Glutamatergic neuron (in vitro differentiated cells): ENCODE measurements around the gene COQ7. TPM values are rescaled to one million over a fixed set of nuclear protein-coding genes. Genes with fewer than 3 reads are reported as not detected.
A peak's percentile ranks its signal among the peaks of the same experiment; 100 is the strongest.

Experiments used
- DNase-seq: peaks from one replicate; pipeline ENCODE4 v3.0.0; 2022
- H3K27ac Mint-ChIP-seq: one replicate; pipeline ENCODE4 v1.8.0; 2020; ENCODE audit warnings: mild to moderate bottlenecking, mixed read lengths, inconsistent platforms; ENCODE audit not compliant: unreplicated experiment
- H3K27me3 Mint-ChIP-seq: one replicate; pipeline ENCODE4 v1.8.0; 2020; ENCODE audit warnings: mild to moderate bottlenecking, moderate library complexity, mixed read lengths, inconsistent platforms; ENCODE audit not compliant: unreplicated experiment
- H3K36me3 Mint-ChIP-seq: one replicate; pipeline ENCODE4 v1.8.0; 2020; ENCODE audit warnings: mild to moderate bottlenecking, mixed read lengths, inconsistent platforms; ENCODE audit not compliant: unreplicated experiment
- H3K4me1 Mint-ChIP-seq: one replicate; pipeline ENCODE4 v1.8.0; 2020; ENCODE audit warnings: mild to moderate bottlenecking, low read depth, mixed read lengths, inconsistent platforms; ENCODE audit not compliant: unreplicated experiment
- H3K4me3 Mint-ChIP-seq: one replicate; pipeline ENCODE4 v1.8.0; 2020; ENCODE audit warnings: mild to moderate bottlenecking, mixed read lengths, inconsistent platforms; ENCODE audit not compliant: unreplicated experiment
- H3K9me3 Mint-ChIP-seq: one replicate; pipeline ENCODE4 v1.8.0; 2020; ENCODE audit warnings: mild to moderate bottlenecking, moderate library complexity, mixed read lengths, inconsistent platforms; ENCODE audit not compliant: unreplicated experiment
- total RNA-seq: library from RNA; stranded (reverse); fragmentation: NEBNext Ultra II Directional; extraction: Animal tissue kit (Norgen Biotek cat#: 25700); gene quantifications from one replicate; pipeline ENCODE4 v1.2.1, GENCODE V29; 2021; ENCODE audit not compliant: unreplicated experiment
- TF ChIP-seq, protein P1 (sequence below): fragments of 200-600 bp; sonication (generic); IDR thresholded peaks from one replicate; pipeline ENCODE4 v1.5.0; 2021; ENCODE audit not compliant: partially characterized antibody, unreplicated experiment

The COQ7 gene
- total RNA-seq, 1 donor from 2014 or later, result 21.3 TPM

DNA sequence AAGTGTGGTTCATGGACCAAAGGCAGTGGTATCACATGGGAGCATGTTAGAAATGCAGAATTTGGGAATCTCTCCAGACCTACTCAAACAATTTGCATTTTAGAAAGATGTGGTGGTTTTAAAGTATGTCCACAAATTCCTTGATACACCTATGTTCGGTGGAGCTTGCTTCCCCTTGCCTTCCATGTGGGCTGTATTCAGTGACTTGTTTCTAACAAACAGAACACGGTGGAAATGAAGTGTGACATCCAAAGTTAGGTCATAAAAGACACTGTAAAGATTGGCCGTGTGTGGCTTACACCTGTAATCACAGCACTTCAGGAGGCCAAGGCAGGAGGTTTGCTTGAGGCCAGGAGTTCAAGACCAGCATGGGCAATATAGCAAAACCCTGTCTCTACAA, 16.7 kb downstream of the COQ7 start:
- H3K36me3 Mint-ChIP-seq, result peaks cover 6% of the 10 kb centered on the region
- no peak overlapping the region for H3K4me3 Mint-ChIP-seq
- peaks cover 2% of the 10 kb centered on the region for H3K27me3 Mint-ChIP-seq
- TF ChIP-seq, protein P1, sequence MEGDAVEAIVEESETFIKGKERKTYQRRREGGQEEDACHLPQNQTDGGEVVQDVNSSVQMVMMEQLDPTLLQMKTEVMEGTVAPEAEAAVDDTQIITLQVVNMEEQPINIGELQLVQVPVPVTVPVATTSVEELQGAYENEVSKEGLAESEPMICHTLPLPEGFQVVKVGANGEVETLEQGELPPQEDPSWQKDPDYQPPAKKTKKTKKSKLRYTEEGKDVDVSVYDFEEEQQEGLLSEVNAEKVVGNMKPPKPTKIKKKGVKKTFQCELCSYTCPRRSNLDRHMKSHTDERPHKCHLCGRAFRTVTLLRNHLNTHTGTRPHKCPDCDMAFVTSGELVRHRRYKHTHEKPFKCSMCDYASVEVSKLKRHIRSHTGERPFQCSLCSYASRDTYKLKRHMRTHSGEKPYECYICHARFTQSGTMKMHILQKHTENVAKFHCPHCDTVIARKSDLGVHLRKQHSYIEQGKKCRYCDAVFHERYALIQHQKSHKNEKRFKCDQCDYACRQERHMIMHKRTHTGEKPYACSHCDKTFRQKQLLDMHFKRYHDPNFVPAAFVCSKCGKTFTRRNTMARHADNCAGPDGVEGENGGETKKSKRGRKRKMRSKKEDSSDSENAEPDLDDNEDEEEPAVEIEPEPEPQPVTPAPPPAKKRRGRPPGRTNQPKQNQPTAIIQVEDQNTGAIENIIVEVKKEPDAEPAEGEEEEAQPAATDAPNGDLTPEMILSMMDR, result no peak
- no peaks in the 10 kb centered on the region for H3K9me3 Mint-ChIP-seq
- no peaks in the 10 kb centered on the region for H3K4me1 Mint-ChIP-seq
- no peak for DNase-seq
- no peak overlapping the region for H3K27ac Mint-ChIP-seq

DNA sequence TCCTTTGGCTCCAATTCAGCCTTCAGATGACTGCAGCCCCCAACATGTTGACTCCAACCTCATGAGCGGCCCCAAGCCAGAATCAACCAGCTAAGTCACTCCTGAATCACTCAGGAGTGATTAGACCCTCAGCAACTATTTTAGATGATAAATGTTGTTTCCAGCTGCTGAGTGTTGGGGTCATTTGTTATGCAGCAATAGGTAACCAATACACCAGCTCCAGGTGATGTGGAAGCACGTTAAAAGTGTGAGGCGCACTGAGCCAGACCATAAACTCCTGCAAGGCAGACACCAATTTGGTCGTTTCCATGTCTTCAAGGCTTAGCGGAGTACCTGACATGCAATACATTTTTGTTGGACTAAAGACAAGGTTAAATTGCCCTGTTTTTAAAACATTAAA, 17.5 kb downstream of the COQ7 start:
- no peak overlapping the region for H3K27ac Mint-ChIP-seq
- TF ChIP-seq, protein P1, result no peak
- peaks cover 6% of the 10 kb centered on the region for H3K36me3 Mint-ChIP-seq
- H3K4me3 Mint-ChIP-seq, result no peak overlapping the region
- DNase-seq, result no peak
- H3K4me1 Mint-ChIP-seq, result no peaks in the 10 kb centered on the region
- peaks cover 4% of the 10 kb centered on the region for H3K27me3 Mint-ChIP-seq
- H3K9me3 Mint-ChIP-seq, result peaks cover 1% of the 10 kb centered on the region

- H3K36me3 Mint-ChIP-seq, result peaks cover 7% of the 10 kb centered on the region
- no peaks in the 10 kb centered on the region for H3K4me1 Mint-ChIP-seq
- no peak overlapping the region for H3K27ac Mint-ChIP-seq
- H3K27me3 Mint-ChIP-seq, result peaks cover 4% of the 10 kb centered on the region
- DNase-seq, result no peak
- no peak overlapping the region for H3K4me3 Mint-ChIP-seq
- TF ChIP-seq, protein P1, result no peak
- peaks cover 1% of the 10 kb centered on the region for H3K9me3 Mint-ChIP-seq
Measured at GRCh38 chr16:19085679-19086200, 18.3 kb downstream of the COQ7 start.

DNA sequence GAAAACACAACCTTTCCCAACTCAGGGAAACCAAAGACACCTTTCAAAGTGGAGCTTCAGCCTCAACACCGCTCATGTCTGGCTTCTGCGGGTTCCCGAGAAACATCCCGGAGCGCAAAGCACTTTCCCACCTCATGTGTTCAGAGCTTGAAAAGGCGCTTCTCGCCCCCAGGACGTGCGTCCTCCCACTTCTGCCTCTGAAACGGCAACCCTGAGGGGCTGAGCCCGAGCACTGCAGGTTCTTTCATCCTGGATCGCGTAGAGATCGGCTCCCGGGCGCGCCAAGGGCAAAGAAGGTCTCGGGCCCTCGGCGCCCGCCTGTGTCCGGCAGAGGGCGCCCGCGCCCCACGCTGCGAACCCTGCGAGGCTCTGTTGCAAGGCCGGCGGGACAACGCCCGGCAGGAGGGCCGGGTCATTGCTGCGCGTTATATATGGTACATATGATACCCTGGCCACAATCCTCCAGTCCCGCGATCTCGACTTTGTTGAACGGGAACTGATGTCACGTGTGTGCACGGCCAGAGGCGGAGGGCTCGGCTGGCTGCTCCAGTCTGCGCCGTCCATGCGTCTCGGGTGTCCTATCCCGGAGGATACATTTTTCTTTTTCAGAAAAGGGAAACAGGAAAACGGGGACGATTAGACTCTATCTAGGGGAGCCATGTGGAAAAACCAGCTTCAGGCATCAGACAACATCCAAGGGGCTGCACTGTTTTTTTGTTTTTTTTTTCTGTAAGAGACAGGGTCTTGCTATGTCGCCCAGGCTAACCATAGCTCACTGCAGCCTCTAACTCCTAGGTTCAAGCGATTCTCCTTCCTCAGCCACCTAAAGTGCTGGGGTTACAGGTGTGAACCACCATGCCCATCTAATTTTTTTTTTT, 19.1 kb downstream of the COQ7 start:
- TF ChIP-seq, protein P1, result peak; percentile 97
- Mint-ChIP-seq H3K27ac (no peak overlapping the region), H3K27me3 (peaks cover 4% of the 10 kb centered on the region), H3K9me3 (peaks cover 1% of the 10 kb centered on the region), H3K4me1 (no peaks in the 10 kb centered on the region), H3K36me3 (peaks cover 10% of the 10 kb centered on the region), H3K4me3 (peak overlapping the region; percentile 76)
- DNase-seq, result peak; percentile 93

- DNase-seq, result no peak
- Mint-ChIP-seq H3K9me3 (peaks cover 1% of the 10 kb centered on the region), H3K4me1 (no peaks in the 10 kb centered on the region), H3K27ac (no peak overlapping the region), H3K27me3 (peaks cover 6% of the 10 kb centered on the region), H3K4me3 (no peak overlapping the region), H3K36me3 (peaks cover 4% of the 10 kb centered on the region)
- TF ChIP-seq, protein P1, result no peak
Measured at GRCh38 chr16:19088341-19088916, 21.0 kb downstream of the COQ7 start.
